ENCODE data around the gene ONECUT3.

The ONECUT3 gene

DNA sequence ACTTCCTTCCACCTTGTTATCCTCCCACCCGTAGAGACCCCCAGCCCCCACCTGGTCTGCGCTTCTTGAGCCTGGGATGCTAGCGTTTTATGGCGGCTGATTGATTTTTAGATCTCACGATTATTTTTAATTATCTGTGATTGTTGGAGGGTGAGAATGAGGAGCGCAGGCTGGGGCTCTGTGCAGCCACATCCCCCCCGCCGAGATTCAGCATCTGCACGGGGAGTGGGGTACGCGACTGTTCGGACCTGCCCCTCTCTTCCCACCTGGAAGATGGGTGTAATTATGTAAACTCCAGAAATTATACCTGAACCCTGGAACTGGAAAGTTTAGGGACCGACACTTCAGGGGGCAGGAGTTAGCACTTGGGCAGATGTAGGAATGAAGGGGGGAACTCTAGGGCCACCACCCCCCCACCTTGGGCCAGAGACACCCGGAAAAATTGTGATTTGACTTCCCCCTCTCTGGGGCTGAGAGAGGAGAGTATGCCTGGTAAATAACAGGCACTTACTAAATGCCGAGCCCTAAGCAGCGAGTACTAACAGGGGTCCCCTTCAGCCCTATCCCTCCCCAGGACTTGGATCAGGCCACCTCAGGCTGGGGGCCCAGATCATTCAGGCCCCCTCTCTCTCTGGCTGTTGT lies 1.8 kb upstream of the ONECUT3 start:
- Histone ChIP-seq H4K91ac (ENCODE audit: low read length) (no peak overlapping the region), H3K14ac (ENCODE audit: low read length in 2 of 2) (no peak overlapping the region), H3K18ac (ENCODE audit: low read depth in 1 of 2, low read length in 2 of 2) (no peak overlapping the region), H3K79me1 (replicated peaks; ENCODE audit: low read length, poor library complexity, severe bottlenecking) (no peaks in the 10 kb centered on the region), H3K4me3 (ENCODE audit: insufficient read depth in 1 of 2, low read depth in 1 of 2, low read length in 2 of 2) (no peak overlapping the region), H2AK5ac (ENCODE audit: low read length, severe bottlenecking) (no peak overlapping the region), H3K9me3 (ENCODE audit: control insufficient read depth, low read length) (no peaks in the 10 kb centered on the region), H3K27ac (ENCODE audit: low read length, poor library complexity, severe bottlenecking) (no peak overlapping the region), H2BK5ac (ENCODE audit: low read depth, low read length, poor library complexity, severe bottlenecking) (no peak overlapping the region), H3K23ac (ENCODE audit: low read length in 2 of 2) (no peak overlapping the region), H3K4me1 (ENCODE audit: control insufficient read depth, insufficient read depth, low read depth, low read length) (peaks cover 42% of the 10 kb centered on the region), H3K4me2 (ENCODE audit: low read length, poor library complexity, severe bottlenecking) (no peak overlapping the region), H3K4ac (ENCODE audit: low read depth in 1 of 2, low read length in 2 of 2) (no peak overlapping the region), H3K9ac (ENCODE audit: low read length) (no peak overlapping the region), H2BK15ac (ENCODE audit: low read depth, poor library complexity, severe bottlenecking) (no peak overlapping the region), H2BK12ac (ENCODE audit: low read length in 2 of 2) (no peak overlapping the region), H3K27me3 (ENCODE audit: control insufficient read depth in 1 of 2, insufficient read depth in 1 of 2, low read length in 2 of 2) (peaks cover 77 to 86% of the 10 kb centered on the region in 2 experiments), H2AFZ (ENCODE audit: low read depth, low read length) (no peak overlapping the region), H2BK120ac (ENCODE audit: low read depth, low read length) (no peak overlapping the region), H4K8ac (ENCODE audit: low read length) (no peak overlapping the region), H3K36me3 (ENCODE audit: control insufficient read depth in 1 of 2, insufficient read depth in 2 of 2, low read depth in 1 of 2, low read length in 2 of 2) (no peaks in the 10 kb centered on the region)
- 20% methylated on average over 12 of the region's 16 CpGs for WGBS
- no peak for DNase-seq

DNA sequence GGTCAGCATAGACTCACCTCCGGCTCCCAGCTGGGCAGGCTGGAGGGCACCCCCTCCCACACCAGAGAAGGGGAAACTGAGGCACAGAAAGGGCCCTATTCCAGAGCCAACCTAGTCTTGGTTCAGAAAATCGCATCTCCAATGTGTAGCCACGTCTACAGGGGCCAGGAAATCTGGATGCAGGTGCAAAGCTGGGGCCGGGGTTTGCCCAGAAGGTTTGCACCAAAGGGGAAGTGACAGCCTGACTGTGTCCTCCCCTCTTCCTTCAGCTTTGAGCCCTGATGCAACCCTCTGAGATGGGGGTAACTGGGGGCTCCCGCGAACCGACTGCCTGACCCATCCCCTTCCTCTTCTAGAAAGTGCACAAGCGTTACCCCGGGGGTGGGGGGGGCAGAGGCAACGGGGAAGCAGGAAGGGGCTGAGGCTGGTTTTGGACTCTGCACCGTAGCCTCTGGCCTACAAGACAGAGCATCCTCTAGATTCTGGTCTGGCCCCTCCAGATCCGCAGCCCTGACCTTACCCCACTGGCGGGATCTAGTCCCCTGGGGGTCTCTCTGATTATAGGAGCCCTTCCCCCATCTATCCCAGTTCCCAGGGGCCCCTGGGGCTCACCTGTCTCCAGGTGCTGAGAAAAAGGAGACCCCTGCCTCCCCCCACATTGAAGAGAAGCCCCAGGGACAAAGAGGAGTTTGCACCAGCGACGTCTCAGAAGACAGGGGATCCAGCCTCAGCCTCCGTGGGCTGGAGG lies 1.1 kb upstream of the ONECUT3 start:
- Histone ChIP-seq H4K91ac (ENCODE audit: low read length) (no peak overlapping the region), H3K36me3 (ENCODE audit: control insufficient read depth in 1 of 2, insufficient read depth in 2 of 2, low read depth in 1 of 2, low read length in 2 of 2) (peaks cover 0 to under 1% of the 10 kb centered on the region in 2 experiments), H2BK5ac (ENCODE audit: low read depth, low read length, poor library complexity, severe bottlenecking) (no peak overlapping the region), H2BK120ac (ENCODE audit: low read depth, low read length) (no peak overlapping the region), H3K9ac (ENCODE audit: low read length) (no peak overlapping the region), H3K23ac (ENCODE audit: low read length in 2 of 2) (no peak overlapping the region), H3K4ac (ENCODE audit: low read depth in 1 of 2, low read length in 2 of 2) (no peak overlapping the region), H3K4me2 (ENCODE audit: low read length, poor library complexity, severe bottlenecking) (no peak overlapping the region), H3K9me3 (ENCODE audit: control insufficient read depth, low read length) (no peaks in the 10 kb centered on the region), H3K27me3 (ENCODE audit: control insufficient read depth in 1 of 2, insufficient read depth in 1 of 2, low read length in 2 of 2) (peaks cover 77 to 86% of the 10 kb centered on the region in 2 experiments), H3K79me1 (replicated peaks; ENCODE audit: low read length, poor library complexity, severe bottlenecking) (no peaks in the 10 kb centered on the region), H3K14ac (ENCODE audit: low read length in 2 of 2) (no peak overlapping the region), H3K27ac (ENCODE audit: low read length, poor library complexity, severe bottlenecking) (no peak overlapping the region), H2BK15ac (ENCODE audit: low read depth, poor library complexity, severe bottlenecking) (no peak overlapping the region), H3K4me3 (ENCODE audit: insufficient read depth in 1 of 2, low read depth in 1 of 2, low read length in 2 of 2) (no peak overlapping the region), H4K8ac (ENCODE audit: low read length) (no peak overlapping the region), H3K18ac (ENCODE audit: low read depth in 1 of 2, low read length in 2 of 2) (no peak overlapping the region), H2AFZ (ENCODE audit: low read depth, low read length) (no peak overlapping the region), H2BK12ac (ENCODE audit: low read length in 2 of 2) (no peak overlapping the region), H3K4me1 (ENCODE audit: control insufficient read depth, insufficient read depth, low read depth, low read length) (peaks cover 36% of the 10 kb centered on the region), H2AK5ac (ENCODE audit: low read length, severe bottlenecking) (no peak overlapping the region)
- DNase-seq: no peak
- WGBS: 16% methylated on average over 13 of the region's 16 CpGs

- Histone ChIP-seq H4K91ac (ENCODE audit: low read length) (no peak overlapping the region), H2BK5ac (ENCODE audit: low read depth, low read length, poor library complexity, severe bottlenecking) (no peak overlapping the region), H3K36me3 (ENCODE audit: control insufficient read depth in 1 of 2, insufficient read depth in 2 of 2, low read depth in 1 of 2, low read length in 2 of 2) (peaks cover 0 to 3% of the 10 kb centered on the region in 2 experiments), H3K79me1 (replicated peaks; ENCODE audit: low read length, poor library complexity, severe bottlenecking) (no peaks in the 10 kb centered on the region), H4K8ac (ENCODE audit: low read length) (no peak overlapping the region), H3K14ac (ENCODE audit: low read length in 2 of 2) (no peak overlapping the region), H3K9me3 (ENCODE audit: control insufficient read depth, low read length) (no peaks in the 10 kb centered on the region), H3K4me2 (ENCODE audit: low read length, poor library complexity, severe bottlenecking) (no peak overlapping the region), H2BK12ac (ENCODE audit: low read length in 2 of 2) (no peak overlapping the region), H3K27ac (ENCODE audit: low read length, poor library complexity, severe bottlenecking) (no peak overlapping the region), H2AFZ (ENCODE audit: low read depth, low read length) (no peak overlapping the region), H3K18ac (ENCODE audit: low read depth in 1 of 2, low read length in 2 of 2) (no peak overlapping the region), H3K4me3 (ENCODE audit: insufficient read depth in 1 of 2, low read depth in 1 of 2, low read length in 2 of 2) (no peak overlapping the region), H2AK5ac (ENCODE audit: low read length, severe bottlenecking) (no peak overlapping the region), H3K4me1 (ENCODE audit: control insufficient read depth, insufficient read depth, low read depth, low read length) (peaks cover 24% of the 10 kb centered on the region), H3K27me3 (ENCODE audit: control insufficient read depth in 1 of 2, insufficient read depth in 1 of 2, low read length in 2 of 2) (peaks cover 82 to 85% of the 10 kb centered on the region in 2 experiments), H3K23ac (ENCODE audit: low read length in 2 of 2) (no peak overlapping the region), H2BK120ac (ENCODE audit: low read depth, low read length) (no peak overlapping the region), H2BK15ac (ENCODE audit: low read depth, poor library complexity, severe bottlenecking) (no peak overlapping the region), H3K9ac (ENCODE audit: low read length) (no peak overlapping the region), H3K4ac (ENCODE audit: low read depth in 1 of 2, low read length in 2 of 2) (no peak overlapping the region)
- 6% methylated on average over 62 of the region's 105 CpGs for WGBS
- no peak for DNase-seq
Observed at GRCh38 chr19:1754018-1754635, 821 bp downstream of the ONECUT3 start.
